Mucosa of stomach (tissue), 1 donor: ENCODE data around the gene LARGE1.
"Not testable (repeated sequence)": the region's sequence is repeated elsewhere in the genome, so short reads cannot be mapped to it uniquely, and the experiment has no call there.

ENCODE experiments used
- H3K27me3 ChIP-seq: one replicate; pipeline ENCODE4 v1.7.0; 2013; ENCODE audit warnings: mild to moderate bottlenecking, low read length; ENCODE audit not compliant: control insufficient read depth, insufficient read depth
- H3K36me3 ChIP-seq: one replicate; pipeline ENCODE4 v1.7.0; 2013; ENCODE audit warnings: low read length; ENCODE audit not compliant: control insufficient read depth, insufficient read depth
- H3K4me1 ChIP-seq: one replicate; pipeline ENCODE4 v1.7.0; 2013; ENCODE audit warnings: mild to moderate bottlenecking, low read length; ENCODE audit not compliant: control insufficient read depth, insufficient read depth
- H3K4me3 ChIP-seq: one replicate; pipeline ENCODE4 v1.7.0; 2013; ENCODE audit warnings: low read length
- H3K9ac ChIP-seq: one replicate; pipeline ENCODE4 v1.7.0; 2013; ENCODE audit warnings: mild to moderate bottlenecking, low read length, moderate library complexity
- H3K9me3 ChIP-seq: one replicate; pipeline ENCODE4 v1.7.0; 2013; ENCODE audit warnings: mild to moderate bottlenecking, low read length, moderate library complexity; ENCODE audit not compliant: control insufficient read depth
- donor health status: Pancreatic carcinoma.

Gene LARGE1

DNA sequence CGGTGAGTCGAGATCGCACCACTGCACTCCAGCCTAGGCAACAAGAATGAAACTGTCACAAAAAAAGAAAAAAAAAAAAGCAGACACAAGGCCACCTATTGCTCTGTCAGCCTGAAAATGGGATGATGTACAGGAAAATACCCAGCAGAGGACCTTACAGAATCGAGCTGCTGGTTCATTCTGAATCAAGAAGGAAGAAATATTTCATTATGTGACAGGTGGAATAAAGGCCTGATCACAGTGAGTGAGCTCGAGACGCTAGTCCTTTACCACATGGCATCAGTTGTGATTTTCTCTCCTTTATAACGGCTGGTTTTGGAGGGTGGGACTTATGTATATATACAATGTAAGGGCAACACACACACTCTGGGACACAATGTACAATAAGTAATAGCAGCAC lies 340.0 kb downstream of the LARGE1 start:
- Histone ChIP-seq H3K4me1 (peaks cover 16% of the 10 kb centered on the region), H3K36me3 (no peaks in the 10 kb centered on the region), H3K9me3 (no peaks in the 10 kb centered on the region), H3K27me3 (no peaks in the 10 kb centered on the region), H3K9ac (no peak overlapping the region), H3K4me3 (no peak overlapping the region)

- no peak overlapping the region for H3K4me3 ChIP-seq
- no peaks in the 10 kb centered on the region for H3K27me3 ChIP-seq
- H3K9me3 ChIP-seq: no peaks in the 10 kb centered on the region
- H3K9ac ChIP-seq: no peak overlapping the region
- H3K4me1 ChIP-seq: peaks cover 16% of the 10 kb centered on the region
- H3K36me3 ChIP-seq: no peaks in the 10 kb centered on the region
Observed at GRCh38 chr22:33579448-33580093, 340.7 kb downstream of the LARGE1 start.

- no peaks in the 10 kb centered on the region for H3K9me3 ChIP-seq
- peaks cover 16% of the 10 kb centered on the region for H3K4me1 ChIP-seq
- H3K9ac ChIP-seq: no peak overlapping the region
- H3K4me3 ChIP-seq: no peak overlapping the region
- no peaks in the 10 kb centered on the region for H3K36me3 ChIP-seq
- no peaks in the 10 kb centered on the region for H3K27me3 ChIP-seq
Observed at GRCh38 chr22:33578752-33579151, 341.5 kb downstream of the LARGE1 start.

- H3K9ac ChIP-seq: no peak overlapping the region
- no peaks in the 10 kb centered on the region for H3K9me3 ChIP-seq
- peaks cover 16% of the 10 kb centered on the region for H3K4me1 ChIP-seq
- no peaks in the 10 kb centered on the region for H3K36me3 ChIP-seq
- H3K4me3 ChIP-seq: no peak overlapping the region
- H3K27me3 ChIP-seq: no peaks in the 10 kb centered on the region
Observed at GRCh38 chr22:33577862-33578411, 342.3 kb downstream of the LARGE1 start.

GRCh38 chr22:33576205-33576604 lies 344.1 kb downstream of the LARGE1 start:
- H3K4me3 ChIP-seq: no peak overlapping the region
- H3K4me1 ChIP-seq: peaks cover 16% of the 10 kb centered on the region
- no peaks in the 10 kb centered on the region for H3K9me3 ChIP-seq
- no peaks in the 10 kb centered on the region for H3K27me3 ChIP-seq
- no peaks in the 10 kb centered on the region for H3K36me3 ChIP-seq
- H3K9ac ChIP-seq: no peak overlapping the region

GRCh38 chr22:33575771-33576170 lies 344.5 kb downstream of the LARGE1 start:
- Histone ChIP-seq H3K4me1 (peaks cover 16% of the 10 kb centered on the region), H3K27me3 (no peaks in the 10 kb centered on the region), H3K9ac (no peak overlapping the region), H3K36me3 (no peaks in the 10 kb centered on the region), H3K4me3 (no peak overlapping the region), H3K9me3 (no peaks in the 10 kb centered on the region)

DNA sequence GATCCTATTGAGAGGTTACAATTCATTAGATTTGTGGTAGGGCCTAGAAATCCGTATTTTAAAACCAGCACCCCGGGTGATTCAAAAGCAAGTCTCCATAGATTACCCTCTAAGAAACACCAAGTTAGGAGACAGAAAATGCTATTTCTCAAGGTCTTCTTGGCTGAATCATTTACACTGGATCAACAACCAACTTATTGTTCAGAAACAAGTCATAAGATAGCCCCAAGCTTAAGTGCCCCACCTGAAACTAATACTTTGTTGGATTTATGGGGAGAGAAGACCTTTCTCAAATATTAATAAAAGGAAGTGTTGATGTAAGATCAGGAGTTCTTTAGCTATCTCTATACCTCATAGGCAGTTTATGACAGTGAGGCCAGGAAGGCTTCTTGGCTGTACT lies 345.2 kb downstream of the LARGE1 start:
- Histone ChIP-seq H3K4me1 (peaks cover 16% of the 10 kb centered on the region), H3K36me3 (no peaks in the 10 kb centered on the region), H3K4me3 (no peak overlapping the region), H3K27me3 (no peaks in the 10 kb centered on the region), H3K9ac (no peak overlapping the region), H3K9me3 (no peaks in the 10 kb centered on the region)

DNA sequence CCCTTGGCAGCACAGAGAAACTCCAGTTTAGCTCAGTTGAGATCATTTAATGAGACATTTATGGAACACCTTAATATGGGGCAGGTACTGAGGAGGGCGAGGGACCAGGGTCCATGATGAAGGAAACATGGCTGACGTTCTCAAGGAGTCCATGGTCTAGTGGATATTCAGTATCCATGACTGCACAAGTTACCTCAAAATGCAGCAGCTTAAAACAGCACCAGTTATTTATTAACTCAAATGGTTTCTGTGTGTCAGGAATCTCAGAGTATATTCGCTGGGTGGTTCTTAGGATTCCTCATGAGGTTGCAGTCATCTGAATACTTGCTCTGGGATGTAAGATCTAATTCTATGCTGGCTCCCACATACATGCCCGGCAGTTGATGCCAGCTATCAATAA lies 346.8 kb downstream of the LARGE1 start:
- no peak overlapping the region for H3K4me3 ChIP-seq
- H3K36me3 ChIP-seq: no peaks in the 10 kb centered on the region
- H3K27me3 ChIP-seq: no peaks in the 10 kb centered on the region
- H3K9me3 ChIP-seq: no peaks in the 10 kb centered on the region
- H3K9ac ChIP-seq: no peak overlapping the region
- H3K4me1 ChIP-seq: peaks cover 6% of the 10 kb centered on the region

GRCh38 chr22:33572086-33572485 lies 348.2 kb downstream of the LARGE1 start:
- H3K27me3 ChIP-seq: no peaks in the 10 kb centered on the region
- no peak overlapping the region for H3K4me3 ChIP-seq
- H3K9ac ChIP-seq: no peak overlapping the region
- H3K9me3 ChIP-seq: no peaks in the 10 kb centered on the region
- no peaks in the 10 kb centered on the region for H3K4me1 ChIP-seq
- no peaks in the 10 kb centered on the region for H3K36me3 ChIP-seq

- H3K4me1 ChIP-seq: no peaks in the 10 kb centered on the region
- H3K27me3 ChIP-seq: no peaks in the 10 kb centered on the region
- no peak overlapping the region for H3K4me3 ChIP-seq
- H3K9ac ChIP-seq: no peak overlapping the region
- no peaks in the 10 kb centered on the region for H3K9me3 ChIP-seq
- H3K36me3 ChIP-seq: no peaks in the 10 kb centered on the region
Observed at GRCh38 chr22:33570110-33570509, 350.2 kb downstream of the LARGE1 start.

DNA sequence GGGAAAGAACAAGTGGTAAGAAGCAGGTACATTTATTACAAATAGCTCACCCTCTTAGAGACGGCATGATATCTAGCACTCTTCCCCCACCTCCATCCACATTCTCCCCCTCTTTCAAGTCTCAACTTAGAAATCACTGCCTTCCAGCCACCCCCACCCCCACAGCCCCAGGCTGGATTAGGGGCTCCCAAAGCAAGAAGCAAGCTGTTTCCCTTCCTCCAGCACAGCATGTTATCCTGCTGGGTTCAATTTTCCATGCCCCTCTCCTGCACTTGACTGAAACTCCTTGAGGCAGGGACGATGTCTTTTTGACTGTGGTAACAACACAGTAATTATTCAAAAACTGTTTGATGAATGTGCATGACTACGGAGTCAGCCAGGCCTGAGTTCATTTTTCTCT lies 350.7 kb downstream of the LARGE1 start:
- no peak overlapping the region for H3K4me3 ChIP-seq
- no peak overlapping the region for H3K9ac ChIP-seq
- H3K4me1 ChIP-seq: no peaks in the 10 kb centered on the region
- no peaks in the 10 kb centered on the region for H3K9me3 ChIP-seq
- no peaks in the 10 kb centered on the region for H3K27me3 ChIP-seq
- H3K36me3 ChIP-seq: no peaks in the 10 kb centered on the region

DNA sequence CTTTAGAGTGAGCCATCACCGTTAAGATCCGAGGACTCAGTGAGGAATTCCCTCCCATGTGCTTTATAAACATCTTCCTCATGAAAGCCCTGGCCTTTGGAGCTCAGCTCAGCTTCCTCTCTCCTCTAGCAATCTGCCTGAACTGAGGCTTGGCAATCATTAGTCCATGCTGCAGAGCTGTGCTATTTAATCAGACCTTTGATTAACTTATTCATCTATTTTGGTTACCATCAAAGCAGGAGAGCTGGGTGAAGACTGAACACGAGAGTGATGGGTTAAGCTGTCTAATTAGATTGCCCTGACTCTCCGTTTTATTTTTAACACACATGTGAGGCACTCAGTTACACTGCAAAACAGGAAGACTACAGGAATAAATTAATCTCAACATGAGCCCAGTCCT lies 351.3 kb downstream of the LARGE1 start:
- no peaks in the 10 kb centered on the region for H3K9me3 ChIP-seq
- H3K36me3 ChIP-seq: no peaks in the 10 kb centered on the region
- no peaks in the 10 kb centered on the region for H3K27me3 ChIP-seq
- H3K4me3 ChIP-seq: no peak overlapping the region
- no peaks in the 10 kb centered on the region for H3K4me1 ChIP-seq
- no peak overlapping the region for H3K9ac ChIP-seq

- not testable (repeated sequence) for H3K9ac ChIP-seq, H3K9me3 ChIP-seq, H3K27me3 ChIP-seq, H3K4me3 ChIP-seq, H3K36me3 ChIP-seq, H3K4me1 ChIP-seq
Observed at GRCh38 chr22:33566495-33566894, 353.8 kb downstream of the LARGE1 start.
